Ectodermal cell (in vitro differentiated cells): ENCODE results near the gene PIP5K1C. TPM values are rescaled to one million over a fixed set of nuclear protein-coding genes. Genes with fewer than 3 reads are reported as not detected.
A peak's percentile ranks its signal among the peaks of the same experiment; 100 is the strongest.

Source experiments
- H3K27ac ChIP-seq: 2 replicates; pipeline ENCODE4 v1.7.0; 2013; ENCODE audit warnings: mild to moderate bottlenecking, low read depth, low read length; ENCODE audit not compliant: insufficient read depth, poor library complexity, severe bottlenecking
- H3K27me3 ChIP-seq: 2 replicates; pipeline ENCODE4 v1.7.0; 2013; ENCODE audit warnings: mild to moderate bottlenecking, low read length; ENCODE audit not compliant: insufficient read depth, control insufficient read depth, poor library complexity, severe bottlenecking
- H3K36me3 ChIP-seq: one replicate; pipeline ENCODE4 v1.7.0; 2013; ENCODE audit warnings: low read length; ENCODE audit not compliant: control insufficient read depth, insufficient read depth
- H3K4me1 ChIP-seq: one replicate; pipeline ENCODE4 v1.7.0; 2013; ENCODE audit warnings: low read length; ENCODE audit not compliant: control insufficient read depth, insufficient read depth
- H3K4me3 ChIP-seq: 2 replicates; pipeline ENCODE4 v1.7.0; 2013; ENCODE audit warnings: low read depth, low read length, control low read depth; ENCODE audit not compliant: insufficient read depth
- H3K9me3 ChIP-seq: 2 replicates; pipeline ENCODE4 v1.7.0; 2013; ENCODE audit warnings: mild to moderate bottlenecking, low read length, moderate library complexity; ENCODE audit not compliant: control insufficient read depth
- WGBS, 2 experiments: methylation state at CpG; one replicate each; pipeline ENCODE4 v1.1.7; 2013; ENCODE audit warnings: missing lambda C conversion rate in 2 of 2; 5-methylcytosine and 5-hydroxymethylcytosine counted together
- polyA plus RNA-seq, 4 experiments: library from polyadenylated mRNA; stranded (reverse); fragments of 50-300 nt; gene quantifications; one replicate each; pipeline ENCODE4 v1.2.3, GENCODE V29; 2013

Gene PIP5K1C
- polyA plus RNA-seq (2013, experiment 1 of 4): 48.9 TPM
- polyA plus RNA-seq (2013, experiment 2 of 4): 46.0 TPM
- polyA plus RNA-seq (2013, experiment 3 of 4): 28.5 TPM
- 32.1 TPM for polyA plus RNA-seq (2013, experiment 4 of 4)

- H3K27me3 ChIP-seq: no peaks in the 10 kb centered on the region
- H3K4me1 ChIP-seq: no peaks in the 10 kb centered on the region
- WGBS, 2 experiments: 5% methylated on average over 82 of the region's 82 CpGs
- H3K4me3 ChIP-seq: peak within 1 kb of the TSS; percentile 75
- no peaks in the 10 kb centered on the region for H3K36me3 ChIP-seq
- H3K9me3 ChIP-seq: no peaks in the 10 kb centered on the region
- no peak within 1 kb of the TSS for H3K27ac ChIP-seq
Observed at GRCh38 chr19:3700242-3701032, at the start of gene PIP5K1C. Gene PIP5K1C, minus strand, starts transcription at chr19:3700468. Its CDS starts 78 bp downstream, at chr19:3700390.

GRCh38 chr19:3748965-3749364 lies 48.7 kb upstream of the PIP5K1C start:
- no peak overlapping the region for H3K4me3 ChIP-seq
- WGBS, 2 experiments: 95 to 96% methylated on average over 7 to 8 of the region's 8 CpGs
- H3K27ac ChIP-seq: no peak overlapping the region
- no peaks in the 10 kb centered on the region for H3K9me3 ChIP-seq
- no peaks in the 10 kb centered on the region for H3K4me1 ChIP-seq
- peaks cover 7% of the 10 kb centered on the region for H3K36me3 ChIP-seq
- H3K27me3 ChIP-seq: no peaks in the 10 kb centered on the region

- H3K9me3 ChIP-seq: no peaks in the 10 kb centered on the region
- H3K36me3 ChIP-seq: no peaks in the 10 kb centered on the region
- H3K27ac ChIP-seq: no peak overlapping the region
- no peaks in the 10 kb centered on the region for H3K27me3 ChIP-seq
- whole genome bisulfite sequencing, 2 experiments: 93 to 95% methylated on average over 31 of the region's 31 CpGs
- no peaks in the 10 kb centered on the region for H3K4me1 ChIP-seq
- no peak overlapping the region for H3K4me3 ChIP-seq
Observed at GRCh38 chr19:3746371-3747056, 46.2 kb upstream of the PIP5K1C start.

- no peaks in the 10 kb centered on the region for H3K9me3 ChIP-seq
- no peaks in the 10 kb centered on the region for H3K27me3 ChIP-seq
- H3K36me3 ChIP-seq: no peaks in the 10 kb centered on the region
- no peaks in the 10 kb centered on the region for H3K4me1 ChIP-seq
- H3K4me3 ChIP-seq: no peak overlapping the region
- H3K27ac ChIP-seq: no peak overlapping the region
- WGBS, 2 experiments: 78 to 84% methylated on average over 8 of the region's 8 CpGs
Observed at GRCh38 chr19:3745363-3746045, 45.2 kb upstream of the PIP5K1C start.

- no peak overlapping the region for H3K4me3 ChIP-seq
- H3K9me3 ChIP-seq: no peaks in the 10 kb centered on the region
- no peak overlapping the region for H3K27ac ChIP-seq
- H3K36me3 ChIP-seq: no peaks in the 10 kb centered on the region
- no peaks in the 10 kb centered on the region for H3K4me1 ChIP-seq
- 92 to 96% methylated on average over 2 of the region's 2 CpGs for WGBS, 2 experiments
- H3K27me3 ChIP-seq: no peaks in the 10 kb centered on the region
Observed at GRCh38 chr19:3743486-3743885, 43.2 kb upstream of the PIP5K1C start.

GRCh38 chr19:3740431-3740830 lies 40.2 kb upstream of the PIP5K1C start:
- no peaks in the 10 kb centered on the region for H3K36me3 ChIP-seq
- H3K27me3 ChIP-seq: no peaks in the 10 kb centered on the region
- no peaks in the 10 kb centered on the region for H3K9me3 ChIP-seq
- H3K27ac ChIP-seq: no peak overlapping the region
- H3K4me3 ChIP-seq: no peak overlapping the region
- H3K4me1 ChIP-seq: no peaks in the 10 kb centered on the region
- WGBS, 2 experiments: 95 to 96% methylated on average over 24 of the region's 24 CpGs

GRCh38 chr19:3738477-3739220 lies 38.4 kb upstream of the PIP5K1C start:
- H3K36me3 ChIP-seq: no peaks in the 10 kb centered on the region
- WGBS, 2 experiments: 94 to 95% methylated on average over 32 of the region's 32 CpGs
- H3K9me3 ChIP-seq: no peaks in the 10 kb centered on the region
- H3K4me1 ChIP-seq: no peaks in the 10 kb centered on the region
- H3K27me3 ChIP-seq: no peaks in the 10 kb centered on the region
- H3K4me3 ChIP-seq: no peak overlapping the region
- no peak overlapping the region for H3K27ac ChIP-seq

GRCh38 chr19:3737487-3738205 lies 37.4 kb upstream of the PIP5K1C start:
- WGBS, 2 experiments: 93% methylated on average over 10 of the region's 10 CpGs
- no peak overlapping the region for H3K4me3 ChIP-seq
- no peaks in the 10 kb centered on the region for H3K9me3 ChIP-seq

GRCh38 chr19:3736106-3736724 lies 35.9 kb upstream of the PIP5K1C start:
- H3K4me3 ChIP-seq: no peak overlapping the region
- H3K27ac ChIP-seq: no peak overlapping the region
- H3K4me1 ChIP-seq: no peaks in the 10 kb centered on the region
- no peaks in the 10 kb centered on the region for H3K36me3 ChIP-seq
- WGBS, 2 experiments: 91 to 93% methylated on average over 21 of the region's 21 CpGs
- no peaks in the 10 kb centered on the region for H3K9me3 ChIP-seq
- no peaks in the 10 kb centered on the region for H3K27me3 ChIP-seq

More at GRCh38 chr19:3737487-3738205, 37.4 kb upstream of the PIP5K1C start:
- no peaks in the 10 kb centered on the region for H3K27me3 ChIP-seq
- no peaks in the 10 kb centered on the region for H3K4me1 ChIP-seq
- H3K36me3 ChIP-seq: no peaks in the 10 kb centered on the region
- H3K27ac ChIP-seq: no peak overlapping the region
